H9 (cell line): Measurements from ENCODE around the gene PARVB. TPM values are rescaled to one million over a fixed set of nuclear protein-coding genes. Genes with fewer than 3 reads are reported as not detected.

Source experiments
- DNase-seq: peaks from one replicate; pipeline ENCODE4 v3.0.0-alpha.2; 2017
- H2AFZ ChIP-seq: one replicate; pipeline ENCODE4 v1.6.1; 2013; ENCODE audit warnings: mild to moderate bottlenecking, low read length, control low read depth, moderate library complexity
- H2AK5ac ChIP-seq: 2 replicates; pipeline ENCODE4 v1.6.1; 2013; ENCODE audit warnings: low read length, control low read depth, mixed read lengths; ENCODE audit not compliant: insufficient read length
- H2BK120ac ChIP-seq: one replicate; pipeline ENCODE4 v1.6.1; 2013; ENCODE audit warnings: low read depth, mild to moderate bottlenecking, low read length, control low read depth, inconsistent platforms; ENCODE audit not compliant: poor library complexity, severe bottlenecking
- H2BK12ac ChIP-seq: 2 replicates; pipeline ENCODE4 v1.6.1; 2013; ENCODE audit warnings: low read length, control low read depth, mixed read lengths, low read depth; ENCODE audit not compliant: insufficient read length
- H2BK15ac ChIP-seq: 2 replicates; pipeline ENCODE4 v1.6.1; 2013; ENCODE audit warnings: low read depth, low read length, control low read depth
- H2BK20ac ChIP-seq: one replicate; pipeline ENCODE4 v1.6.1; 2013; ENCODE audit warnings: low read depth, mild to moderate bottlenecking, low read length, control low read depth, inconsistent platforms; ENCODE audit not compliant: poor library complexity, severe bottlenecking
- H2BK5ac ChIP-seq: 2 replicates; pipeline ENCODE4 v1.6.1; 2013; ENCODE audit warnings: low read length, control low read depth, mixed read lengths; ENCODE audit not compliant: insufficient read length
- H3K14ac ChIP-seq: 2 replicates; pipeline ENCODE4 v1.6.1; 2013; ENCODE audit warnings: low read length, control low read depth; ENCODE audit not compliant: insufficient read depth
- H3K18ac ChIP-seq: 2 replicates; pipeline ENCODE4 v1.6.1; 2013; ENCODE audit warnings: low read depth, mild to moderate bottlenecking, mixed read lengths, low read length, control low read depth; ENCODE audit not compliant: insufficient read length
- H3K23ac ChIP-seq: 2 replicates; pipeline ENCODE4 v1.6.1; 2013; ENCODE audit warnings: low read length, control low read depth, mixed read lengths, low read depth; ENCODE audit not compliant: insufficient read length
- H3K23me2 ChIP-seq: 2 replicates; pipeline ENCODE4 v1.6.1; 2013; ENCODE audit warnings: low read depth, mild to moderate bottlenecking, mixed read lengths, low read length, control low read depth; ENCODE audit not compliant: insufficient read length, poor library complexity, severe bottlenecking
- H3K27ac ChIP-seq: 2 replicates; pipeline ENCODE4 v1.5.1; 2013; ENCODE audit warnings: low read length, control low read depth, mixed read lengths, low read depth; ENCODE audit not compliant: insufficient read length
- H3K27me3 ChIP-seq: 2 replicates; pipeline ENCODE4 v1.6.1; 2013; ENCODE audit warnings: low read length, control low read depth, inconsistent platforms; ENCODE audit not compliant: insufficient read depth
- H3K4ac ChIP-seq: 2 replicates; pipeline ENCODE4 v1.6.1; 2013; ENCODE audit warnings: low read depth, mild to moderate bottlenecking, control low read depth, inconsistent platforms, low read length, moderate library complexity
- H3K4me1 ChIP-seq: 2 replicates; pipeline ENCODE4 v1.6.1; 2013; ENCODE audit warnings: low read length, control low read depth, inconsistent platforms; ENCODE audit not compliant: insufficient read depth
- H3K4me2 ChIP-seq: 2 replicates; pipeline ENCODE4 v1.6.1; 2013; ENCODE audit warnings: low read length, control low read depth, mixed read lengths; ENCODE audit not compliant: insufficient read length, insufficient read depth
- H3K56ac ChIP-seq: 2 replicates; pipeline ENCODE4 v1.6.1; 2013; ENCODE audit warnings: low read depth, mild to moderate bottlenecking, mixed read lengths, low read length, control low read depth; ENCODE audit not compliant: insufficient read length
- H3K79me1 ChIP-seq: 2 replicates; pipeline ENCODE4 v1.6.1; 2013; ENCODE audit warnings: low read depth, mild to moderate bottlenecking, moderate library complexity, low read length, control low read depth, inconsistent platforms; ENCODE audit not compliant: insufficient read depth, poor library complexity, severe bottlenecking
- H3K79me2 ChIP-seq: 2 replicates; pipeline ENCODE4 v1.6.1; 2013; ENCODE audit warnings: low read length, control low read depth, inconsistent platforms; ENCODE audit not compliant: insufficient read depth
- H3K9ac ChIP-seq: 2 replicates; pipeline ENCODE4 v1.6.1; 2013; ENCODE audit warnings: low read length, control low read depth, mixed read lengths; ENCODE audit not compliant: insufficient read length; ENCODE audit errors: extremely low read depth
- H3K9me3 ChIP-seq: one replicate; pipeline ENCODE4 v1.6.1; 2013; ENCODE audit warnings: low read depth, low read length, inconsistent platforms; ENCODE audit not compliant: control insufficient read depth
- H3T11ph ChIP-seq: one replicate; pipeline ENCODE4 v1.6.1; 2013; ENCODE audit warnings: mild to moderate bottlenecking, low read length, control low read depth, inconsistent platforms
- H4K20me1 ChIP-seq: one replicate; pipeline ENCODE4 v1.6.1; 2013; ENCODE audit not compliant: control insufficient read depth, insufficient read length, insufficient read depth
- H4K5ac ChIP-seq: 2 replicates; pipeline ENCODE4 v1.6.1; 2013; ENCODE audit warnings: low read depth, mild to moderate bottlenecking, mixed read lengths, low read length, control low read depth; ENCODE audit not compliant: insufficient read length
- H4K8ac ChIP-seq: replicated peaks from 2 replicates; pipeline ENCODE4 v1.6.1; 2013; ENCODE audit warnings: low read length, control low read depth, mixed read lengths, low read depth; ENCODE audit not compliant: insufficient read length
- H4K91ac ChIP-seq: 2 replicates; pipeline ENCODE4 v1.6.1; 2013; ENCODE audit warnings: low read depth, mild to moderate bottlenecking, moderate library complexity, mixed read lengths, low read length, control low read depth; ENCODE audit not compliant: insufficient read length
- H3K27ac Mint-ChIP-seq, 3 experiments: 2 replicates in 2 of 3; 3 replicates in 1 of 3; pipeline ENCODE4 v1.8.0; 2020 to 2021; ENCODE audit warnings: mixed read lengths in 3 of 3, mild to moderate bottlenecking in 1 of 3, moderate library complexity in 1 of 3
- H3K27me3 Mint-ChIP-seq: 2 replicates; pipeline ENCODE4 v1.8.0; 2021; ENCODE audit warnings: low read depth, mild to moderate bottlenecking, moderate library complexity, mixed read lengths
- H3K36me3 Mint-ChIP-seq, 3 experiments: 2 replicates in 2 of 3; 3 replicates in 1 of 3; pipeline ENCODE4 v1.8.0; 2020 to 2021; ENCODE audit warnings: low read depth in 3 of 3, mixed read lengths in 3 of 3; ENCODE audit not compliant: insufficient read depth in 1 of 3
- H3K4me1 Mint-ChIP-seq, 2 experiments: 2 replicates each; pipeline ENCODE4 v1.8.0; 2020; ENCODE audit warnings: mixed read lengths in 2 of 2
- H3K4me3 Mint-ChIP-seq, 2 experiments: 2 replicates in 1 of 2; 3 replicates in 1 of 2; pipeline ENCODE4 v1.8.0; 2020 to 2021; ENCODE audit warnings: mild to moderate bottlenecking in 2 of 2, mixed read lengths in 2 of 2, moderate library complexity in 1 of 2
- H3K9me3 Mint-ChIP-seq, 2 experiments: 2 replicates in 1 of 2; 3 replicates in 1 of 2; pipeline ENCODE4 v1.8.0; 2020; ENCODE audit warnings: mild to moderate bottlenecking in 2 of 2, mixed read lengths in 2 of 2, moderate library complexity in 1 of 2
- WGBS: extraction: QIAGEN DNeasy Blood & Tissue Kit; methylation state at CpG from one replicate; pipeline ENCODE4 v1.1.7; 2013; ENCODE audit warnings: missing lambda C conversion rate, low lambda C conversion rate, mixed read lengths; ENCODE audit not compliant: insufficient read length; ENCODE audit errors: extremely low coverage; 5-methylcytosine and 5-hydroxymethylcytosine counted together
- total RNA-seq: library from RNA; stranded (reverse); gene quantifications from 2 replicates; pipeline ENCODE4 v1.2.1, GENCODE V29; 2021
- TF ChIP-seq, protein P1 (sequence below): fragments of 200-600 bp; sonication (generic); conservative IDR thresholded peaks from 3 replicates; pipeline ENCODE4 v1.8.0; 2021; ENCODE audit warnings: antibody characterized with exemption, mild to moderate bottlenecking

PARVB gene
- total RNA-seq, 1 experiment from 2014 or later = 15.6 TPM

DNA sequence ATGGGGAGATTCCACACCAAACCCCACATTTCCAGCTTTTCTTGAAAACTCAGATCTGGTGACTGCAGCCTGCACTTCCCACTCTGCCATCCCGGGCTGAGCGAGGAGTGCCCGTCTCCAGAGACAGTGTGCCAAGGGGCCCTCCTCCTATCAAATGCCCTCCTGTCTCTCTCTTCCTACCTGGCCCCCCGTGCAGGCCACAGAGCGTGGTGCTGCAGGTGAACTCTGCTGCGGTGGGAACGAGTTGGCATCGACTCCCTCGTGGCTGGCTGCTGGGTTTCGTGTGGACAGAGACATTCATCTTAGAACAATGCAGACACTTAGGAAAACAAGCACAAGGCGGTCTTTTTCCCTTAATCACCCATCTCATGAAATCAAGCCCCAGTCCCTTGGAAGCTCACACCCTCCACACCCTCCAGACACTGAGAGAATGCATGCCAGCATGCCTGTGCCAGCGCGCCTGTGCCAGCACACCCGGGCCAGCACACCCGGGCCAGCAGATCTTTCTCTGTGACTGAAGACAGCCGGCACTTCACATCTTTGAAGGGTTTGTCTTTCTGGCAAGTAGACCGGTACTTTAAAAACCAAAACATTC lies 65.0 kb downstream of the PARVB start:
- Histone ChIP-seq H2AFZ (no peak overlapping the region), H3K23me2 (no peaks in the 10 kb centered on the region), H3K79me2 (no peaks in the 10 kb centered on the region), H3T11ph (no peak overlapping the region), H3K4me2 (no peak overlapping the region), H4K8ac (no peak overlapping the region), H3K27me3 (no peaks in the 10 kb centered on the region), H3K4ac (no peak overlapping the region), H3K23ac (no peak overlapping the region), H3K9me3 (no peaks in the 10 kb centered on the region), H4K5ac (no peak overlapping the region), H3K14ac (no peak overlapping the region; the same call in 1 of the 2 replicates), H3K4me1 (no peaks in the 10 kb centered on the region), H3K18ac (no peak overlapping the region), H4K91ac (no peak overlapping the region), H3K9ac (no peak overlapping the region), H3K56ac (no peak overlapping the region), H2BK12ac (no peak overlapping the region), H2AK5ac (no peak overlapping the region), H4K20me1 (no peaks in the 10 kb centered on the region), H3K27ac (no peak overlapping the region), H2BK5ac (no peak overlapping the region), H2BK20ac (no peak overlapping the region), H2BK120ac (no peak overlapping the region), H2BK15ac (no peak overlapping the region), H3K79me1 (no peaks in the 10 kb centered on the region)
- peak overlapping the region; percentile 33 to 90 (median 90); a peak in 2 of 7 replicates for H3K27ac Mint-ChIP-seq
- no peaks in the 10 kb centered on the region; the same call in 1 of the 2 replicates for H3K27me3 Mint-ChIP-seq
- H3K4me3 Mint-ChIP-seq = no peak overlapping the region
- peaks cover 17 to 21% of the 10 kb centered on the region in 2 experiments for H3K4me1 Mint-ChIP-seq
- TF ChIP-seq, protein P1, sequence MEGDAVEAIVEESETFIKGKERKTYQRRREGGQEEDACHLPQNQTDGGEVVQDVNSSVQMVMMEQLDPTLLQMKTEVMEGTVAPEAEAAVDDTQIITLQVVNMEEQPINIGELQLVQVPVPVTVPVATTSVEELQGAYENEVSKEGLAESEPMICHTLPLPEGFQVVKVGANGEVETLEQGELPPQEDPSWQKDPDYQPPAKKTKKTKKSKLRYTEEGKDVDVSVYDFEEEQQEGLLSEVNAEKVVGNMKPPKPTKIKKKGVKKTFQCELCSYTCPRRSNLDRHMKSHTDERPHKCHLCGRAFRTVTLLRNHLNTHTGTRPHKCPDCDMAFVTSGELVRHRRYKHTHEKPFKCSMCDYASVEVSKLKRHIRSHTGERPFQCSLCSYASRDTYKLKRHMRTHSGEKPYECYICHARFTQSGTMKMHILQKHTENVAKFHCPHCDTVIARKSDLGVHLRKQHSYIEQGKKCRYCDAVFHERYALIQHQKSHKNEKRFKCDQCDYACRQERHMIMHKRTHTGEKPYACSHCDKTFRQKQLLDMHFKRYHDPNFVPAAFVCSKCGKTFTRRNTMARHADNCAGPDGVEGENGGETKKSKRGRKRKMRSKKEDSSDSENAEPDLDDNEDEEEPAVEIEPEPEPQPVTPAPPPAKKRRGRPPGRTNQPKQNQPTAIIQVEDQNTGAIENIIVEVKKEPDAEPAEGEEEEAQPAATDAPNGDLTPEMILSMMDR = no peak
- H3K36me3 Mint-ChIP-seq = no peaks in the 10 kb centered on the region; a peak in 1 of 7 replicates
- no peak for DNase-seq
- no CpG with 5 or more reads among the region's 17 CpGs for WGBS
- no peaks in the 10 kb centered on the region for H3K9me3 Mint-ChIP-seq
